Measurements from ENCODE around the gene ROGDI. TPM values are rescaled to one million over a fixed set of nuclear protein-coding genes. Genes with fewer than 3 reads are reported as not detected.
A peak's percentile ranks its signal among the peaks of the same experiment; 100 is the strongest.

Gene ROGDI
- total and polyA plus RNA-seq, 9 of the 15 experiments (the other 6 are each of a cell fraction or from before 2014, with no cell fraction given), result 0.97 to 37.3 (median 16.5) TPM

GRCh38 chr16:4765511-4766474 is 36.6 kb downstream of the ROGDI start:
- Histone ChIP-seq H3K27me3 (ENCODE audit: control insufficient read depth in 2 of 2, insufficient read depth in 2 of 2, low read length in 2 of 2) (no peaks in the 10 kb centered on the region), H3K9me3 (replicated peaks; ENCODE audit: control insufficient read depth, insufficient read depth, low read depth, low read length) (no peaks in the 10 kb centered on the region), H2AFZ (ENCODE audit: low read depth, low read length) (peak overlapping the region; percentile 84; the same call in 1 of the 2 replicates), H3K36me3 (ENCODE audit: control insufficient read depth, insufficient read depth, low read length) (peaks cover 38% of the 10 kb centered on the region; the same call in 2 of the 3 replicates), H3K4me2 (ENCODE audit: insufficient read depth, low read length) (peak overlapping the region; percentile 82), H3K9ac (ENCODE audit: insufficient read depth in 1 of 2, low read depth in 2 of 2, low read length in 2 of 2) (peak overlapping the region; percentile 88 to 97), H3K27ac (ENCODE audit: extremely low read depth, low read depth, low read length) (peak overlapping the region; percentile 84; the same call in 2 of the 3 replicates), H3K4me1 (replicated peaks in 1 of 2; ENCODE audit: control insufficient read depth in 2 of 2, insufficient read depth in 2 of 2, low read length in 2 of 2) (peaks cover 21 to 50% of the 10 kb centered on the region in 2 experiments), H3K9me1 (ENCODE audit: control insufficient read depth, insufficient read depth, low read length) (no peaks in the 10 kb centered on the region), H4K20me1 (replicated peaks; ENCODE audit: control insufficient read depth, insufficient read depth, low read length) (no peaks in the 10 kb centered on the region), H3K4me3 (peak overlapping the region; percentile 94), H3K79me2 (ENCODE audit: control insufficient read depth, insufficient read depth, low read length) (peaks cover 21% of the 10 kb centered on the region)
- BruUV-seq (replicated peaks), result no TSS peak
- intact Hi-C loops (cut with micrococcal nuclease) (loop anchor here (2.0 kb wide), 1 partner anchor 81 kb away; the partner anchor contains the start of genes GLYR1 and UBN1), in situ Hi-C loops (cut with MboI) (no loop called here)
- FAIRE-seq (no peak), ATAC-seq (no peak), DNase-seq (ENCODE audit: extremely low read depth in 1 of 4, low spot score in 3 of 4) (no peak)
- WGBS (ENCODE audit: insufficient coverage, low coverage, missing lambda C conversion rate), result 71% methylated on average over 21 of the region's 26 CpGs
- ChIA-PET CTCF (ENCODE audit: low intra/inter-chr PET ratio) (no interaction called here), POLR2A (interaction anchor here (1.3 kb wide), 2 partner anchors 10 to 31 kb away, joined by 3 to 9 read pairs; partner anchors contain the start of genes ANKS3 and DNAAF8)
- no peak for TF ChIP-seq NBN (IDR thresholded peaks at IDR 0.05; ENCODE audit: low read depth)
- no peak for TF ChIP-seq GABPB1 (CRISPR knock-in tag; IDR thresholded peaks at IDR 0.05)
- no peak for TF ChIP-seq ELK1 (CRISPR knock-in tag; IDR thresholded peaks at IDR 0.05)
- TF ChIP-seq RAD51 (IDR thresholded peaks at IDR 0.05; ENCODE audit: borderline replicate concordance, low read depth), result peak; percentile 41; the same call in 1 of the 2 replicates
- TF ChIP-seq, protein P1, sequence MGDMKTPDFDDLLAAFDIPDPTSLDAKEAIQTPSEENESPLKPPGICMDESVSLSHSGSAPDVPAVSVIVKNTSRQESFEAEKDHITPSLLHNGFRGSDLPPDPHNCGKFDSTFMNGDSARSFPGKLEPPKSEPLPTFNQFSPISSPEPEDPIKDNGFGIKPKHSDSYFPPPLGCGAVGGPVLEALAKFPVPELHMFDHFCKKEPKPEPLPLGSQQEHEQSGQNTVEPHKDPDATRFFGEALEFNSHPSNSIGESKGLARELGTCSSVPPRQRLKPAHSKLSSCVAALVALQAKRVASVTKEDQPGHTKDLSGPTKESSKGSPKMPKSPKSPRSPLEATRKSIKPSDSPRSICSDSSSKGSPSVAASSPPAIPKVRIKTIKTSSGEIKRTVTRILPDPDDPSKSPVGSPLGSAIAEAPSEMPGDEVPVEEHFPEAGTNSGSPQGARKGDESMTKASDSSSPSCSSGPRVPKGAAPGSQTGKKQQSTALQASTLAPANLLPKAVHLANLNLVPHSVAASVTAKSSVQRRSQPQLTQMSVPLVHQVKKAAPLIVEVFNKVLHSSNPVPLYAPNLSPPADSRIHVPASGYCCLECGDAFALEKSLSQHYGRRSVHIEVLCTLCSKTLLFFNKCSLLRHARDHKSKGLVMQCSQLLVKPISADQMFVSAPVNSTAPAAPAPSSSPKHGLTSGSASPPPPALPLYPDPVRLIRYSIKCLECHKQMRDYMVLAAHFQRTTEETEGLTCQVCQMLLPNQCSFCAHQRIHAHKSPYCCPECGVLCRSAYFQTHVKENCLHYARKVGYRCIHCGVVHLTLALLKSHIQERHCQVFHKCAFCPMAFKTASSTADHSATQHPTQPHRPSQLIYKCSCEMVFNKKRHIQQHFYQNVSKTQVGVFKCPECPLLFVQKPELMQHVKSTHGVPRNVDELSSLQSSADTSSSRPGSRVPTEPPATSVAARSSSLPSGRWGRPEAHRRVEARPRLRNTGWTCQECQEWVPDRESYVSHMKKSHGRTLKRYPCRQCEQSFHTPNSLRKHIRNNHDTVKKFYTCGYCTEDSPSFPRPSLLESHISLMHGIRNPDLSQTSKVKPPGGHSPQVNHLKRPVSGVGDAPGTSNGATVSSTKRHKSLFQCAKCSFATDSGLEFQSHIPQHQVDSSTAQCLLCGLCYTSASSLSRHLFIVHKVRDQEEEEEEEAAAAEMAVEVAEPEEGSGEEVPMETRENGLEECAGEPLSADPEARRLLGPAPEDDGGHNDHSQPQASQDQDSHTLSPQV (IDR thresholded peaks at IDR 0.05), result no peak
- peak; percentile 53 for TF ChIP-seq TFE3 (CRISPR knock-in tag; IDR thresholded peaks at IDR 0.05)
- no peak for TF ChIP-seq KAT7 (CRISPR knock-in tag; IDR thresholded peaks at IDR 0.05; ENCODE audit: borderline replicate concordance)
- no peak for TF ChIP-seq ESRRA (IDR thresholded peaks at IDR 0.05; ENCODE audit: borderline replicate concordance, low read depth)
- no peak for TF ChIP-seq HSF4 (CRISPR knock-in tag; IDR thresholded peaks at IDR 0.05; ENCODE audit: borderline replicate concordance)
- TF ChIP-seq, protein P2, sequence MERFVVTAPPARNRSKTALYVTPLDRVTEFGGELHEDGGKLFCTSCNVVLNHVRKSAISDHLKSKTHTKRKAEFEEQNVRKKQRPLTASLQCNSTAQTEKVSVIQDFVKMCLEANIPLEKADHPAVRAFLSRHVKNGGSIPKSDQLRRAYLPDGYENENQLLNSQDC (CRISPR knock-in tag; IDR thresholded peaks at IDR 0.05), result no peak
- TF ChIP-seq FOXA3 (CRISPR knock-in tag; conservative IDR thresholded peaks at IDR 0.05 in 1 of 2, IDR thresholded peaks at IDR 0.05 in 1 of 2), result no peak
- TF ChIP-seq ZNF133 (CRISPR knock-in tag; IDR thresholded peaks at IDR 0.05), result no peak
- TF ChIP-seq BHLHE40 (IDR thresholded peaks at IDR 0.05; ENCODE audit: low read length), result peak; percentile 65; the same call in 1 of the 2 replicates

Data from K562 (cell line).